Neural crest cell (in vitro differentiated cells): ENCODE results near the gene PIGM. TPM values are rescaled to one million over a fixed set of nuclear protein-coding genes. Genes with fewer than 3 reads are reported as not detected.

ENCODE experiments used
- DNase-seq: peaks from one replicate; pipeline ENCODE4 v3.0.0; 2021; ENCODE audit warnings: low read depth, mixed read lengths, low spot score
- H3K27ac Mint-ChIP-seq: one replicate; pipeline ENCODE4 v1.8.0; 2021; ENCODE audit warnings: mild to moderate bottlenecking, mixed read lengths; ENCODE audit not compliant: unreplicated experiment
- H3K27me3 Mint-ChIP-seq: 2 replicates; pipeline ENCODE4 v1.8.0; 2021; ENCODE audit warnings: low read depth, mild to moderate bottlenecking, mixed read lengths
- H3K36me3 Mint-ChIP-seq: 2 replicates; pipeline ENCODE4 v1.8.0; 2021; ENCODE audit warnings: low read depth, mild to moderate bottlenecking, mixed read lengths
- H3K4me1 Mint-ChIP-seq: 2 replicates; pipeline ENCODE4 v1.8.0; 2021; ENCODE audit warnings: mixed read lengths
- H3K4me3 Mint-ChIP-seq: one replicate; pipeline ENCODE4 v1.8.0; 2021; ENCODE audit warnings: mild to moderate bottlenecking, mixed read lengths
- H3K9me3 Mint-ChIP-seq: 2 replicates; pipeline ENCODE4 v1.8.0; 2021; ENCODE audit warnings: mixed read lengths
- CTCF ChIP-seq: fragments of 200-600 bp; sonication (generic); conservative IDR thresholded peaks from 2 replicates; pipeline ENCODE4 v1.5.0; 2021; ENCODE audit warnings: antibody characterized with exemption, mild to moderate bottlenecking
- total RNA-seq: library from RNA; stranded (reverse); gene quantifications from 2 replicates; pipeline ENCODE4 v1.2.1, GENCODE V29; 2021

Gene PIGM
- total RNA-seq, 1 donor from 2014 or later, result 9.9 TPM

DNA sequence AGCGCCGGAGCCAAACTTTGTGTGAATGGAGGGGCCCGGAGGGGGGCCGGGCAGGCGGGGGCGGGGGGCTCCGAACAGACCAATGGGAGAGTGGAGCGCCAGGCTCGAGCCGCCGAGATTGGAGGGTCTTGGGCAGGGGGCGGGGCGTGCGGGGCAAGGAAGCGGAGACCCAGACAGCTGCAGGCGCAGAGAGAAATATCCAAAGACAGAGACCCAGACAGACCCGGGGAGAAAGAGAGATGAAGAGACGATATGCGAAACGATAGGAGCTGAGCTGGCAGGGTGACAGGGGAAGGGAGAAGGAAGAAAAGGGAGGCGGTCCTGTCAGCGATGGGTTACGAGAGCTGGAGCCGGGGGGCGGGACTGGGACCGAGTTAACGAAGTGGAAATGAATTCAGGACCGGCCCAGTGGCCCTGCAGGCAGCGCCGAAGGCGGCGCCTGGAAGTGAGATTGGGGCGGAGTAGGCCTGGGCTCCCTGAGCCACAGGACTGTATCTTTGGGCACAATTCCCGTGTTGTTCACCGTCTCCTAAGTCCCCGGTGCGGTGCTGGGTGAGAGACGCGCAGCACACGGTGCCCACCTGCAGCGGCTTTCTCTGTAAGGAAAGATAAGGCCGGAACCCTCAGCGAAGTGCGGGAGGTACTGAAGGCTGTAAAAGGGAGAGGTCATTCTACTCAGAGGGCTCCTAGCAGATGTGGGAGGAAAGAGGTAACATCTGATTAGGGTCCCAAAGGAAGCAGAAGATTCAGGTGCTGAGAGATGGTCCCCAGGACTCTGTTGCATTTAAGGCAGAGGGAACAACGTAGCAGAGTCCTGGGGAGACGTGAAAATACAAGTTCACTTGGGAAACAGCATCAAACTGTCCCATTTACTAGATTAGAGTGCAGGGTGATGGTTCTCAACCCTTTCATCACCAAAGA, 38.7 kb upstream of the PIGM start:
- H3K4me1 Mint-ChIP-seq, result peaks cover 28% of the 10 kb centered on the region
- H3K27me3 Mint-ChIP-seq, result peaks cover 75% of the 10 kb centered on the region
- peak overlapping the region; percentile 87 for H3K4me3 Mint-ChIP-seq
- no peaks in the 10 kb centered on the region for H3K9me3 Mint-ChIP-seq
- no peak for TF ChIP-seq CTCF
- peak; percentile 74 for DNase-seq
- no peaks in the 10 kb centered on the region for H3K36me3 Mint-ChIP-seq
- no peak overlapping the region for H3K27ac Mint-ChIP-seq

DNA sequence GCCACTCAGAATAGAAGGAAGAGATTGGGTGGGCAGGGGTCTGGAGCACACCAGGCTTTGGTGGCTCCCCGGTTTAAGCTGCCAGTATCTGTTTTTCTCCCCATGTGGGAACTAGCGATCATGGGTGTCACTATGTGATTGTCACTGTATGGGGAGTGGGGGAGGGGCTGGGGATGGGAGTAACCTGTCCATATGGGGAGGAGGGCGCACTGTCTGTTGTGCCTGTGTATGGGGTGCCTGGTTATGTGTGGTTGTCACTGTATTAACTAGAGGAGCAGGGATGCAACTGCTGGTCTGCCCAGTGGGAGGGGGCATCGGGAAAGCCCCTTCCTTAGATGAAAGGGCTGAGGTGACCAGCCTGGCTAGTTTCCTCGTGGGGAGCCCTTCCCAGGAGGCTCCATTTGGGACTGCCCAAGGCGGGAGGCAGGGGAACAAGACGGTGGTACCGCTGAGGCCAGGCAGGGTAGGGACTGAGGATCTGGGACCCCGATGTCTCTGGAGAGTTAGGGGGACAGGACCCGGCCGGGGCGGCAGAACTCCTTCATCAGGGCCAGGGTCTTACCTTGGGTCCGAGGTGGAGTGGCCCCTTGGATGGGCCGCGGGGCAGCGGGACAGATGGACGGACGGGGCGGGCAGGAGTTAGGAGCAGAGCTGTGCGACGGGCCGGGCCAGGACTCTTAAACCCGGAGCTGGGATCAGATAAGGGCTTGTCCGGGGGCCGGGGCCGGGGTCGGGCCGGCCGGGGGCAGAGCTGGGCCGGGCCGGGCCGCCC, 37.9 kb upstream of the PIGM start, which contains the start of gene KCNJ10:
Gene KCNJ10, minus strand, starts transcription at position 701 of the 772 bp plus-strand sequence. CDS start 27,628 bp downstream, outside the sequence.
- no peak for DNase-seq
- Mint-ChIP-seq H3K4me3 (peak within 1 kb of the TSS; percentile 87), H3K9me3 (no peaks in the 10 kb centered on the region), H3K36me3 (no peaks in the 10 kb centered on the region), H3K4me1 (peaks cover 36% of the 10 kb centered on the region), H3K27me3 (peaks cover 68% of the 10 kb centered on the region), H3K27ac (no peak within 1 kb of the TSS)
- TF ChIP-seq CTCF, result no peak

- peak overlapping the region; percentile 61 for H3K4me3 Mint-ChIP-seq
- no peak for TF ChIP-seq CTCF
- H3K9me3 Mint-ChIP-seq, result no peaks in the 10 kb centered on the region
- DNase-seq, result no peak
- no peak overlapping the region for H3K27ac Mint-ChIP-seq
- no peaks in the 10 kb centered on the region for H3K36me3 Mint-ChIP-seq
- peaks cover 50% of the 10 kb centered on the region for H3K4me1 Mint-ChIP-seq
- peaks cover 61% of the 10 kb centered on the region for H3K27me3 Mint-ChIP-seq
Measured at GRCh38 chr1:160068225-160068624, 36.4 kb upstream of the PIGM start.

- H3K4me3 Mint-ChIP-seq, result peak overlapping the region; percentile 17
- H3K27me3 Mint-ChIP-seq, result peaks cover 52% of the 10 kb centered on the region
- no peak for TF ChIP-seq CTCF
- H3K27ac Mint-ChIP-seq, result no peak overlapping the region
- DNase-seq, result no peak
- peaks cover 59% of the 10 kb centered on the region for H3K4me1 Mint-ChIP-seq
- no peaks in the 10 kb centered on the region for H3K36me3 Mint-ChIP-seq
- no peaks in the 10 kb centered on the region for H3K9me3 Mint-ChIP-seq
Measured at GRCh38 chr1:160066829-160067745, 35.3 kb upstream of the PIGM start.

DNA sequence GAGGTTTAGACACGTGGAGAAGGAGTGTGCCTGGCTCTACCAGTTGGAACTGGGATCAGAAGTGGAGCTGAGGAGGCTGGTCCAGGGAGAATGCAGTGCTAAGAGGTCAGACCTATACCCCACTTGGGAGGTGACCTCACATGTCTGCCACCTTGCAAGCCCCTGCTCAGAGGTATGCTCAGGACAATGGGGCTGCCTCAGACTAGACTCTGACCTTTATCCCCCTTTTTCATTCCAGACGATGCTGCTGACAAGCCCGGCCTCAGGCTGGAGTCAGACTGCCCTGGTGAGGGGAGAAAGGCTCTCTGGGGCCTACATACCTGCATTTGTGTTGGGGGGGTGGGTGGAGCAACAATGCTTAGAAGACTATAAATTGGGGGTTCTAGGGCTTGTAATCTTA, 33.0 kb upstream of the PIGM start:
- no peak for TF ChIP-seq CTCF
- Mint-ChIP-seq H3K4me1 (peaks cover 70% of the 10 kb centered on the region), H3K27ac (no peak overlapping the region), H3K4me3 (no peak overlapping the region), H3K27me3 (peaks cover 32% of the 10 kb centered on the region), H3K36me3 (no peaks in the 10 kb centered on the region), H3K9me3 (no peaks in the 10 kb centered on the region)
- no peak for DNase-seq
